ENCODE results near the gene GPX2.

The GPX2 gene

GRCh38 chr14:64950889-64951288 lies 8.3 kb upstream of the GPX2 start:
- H3K4me1 ChIP-seq (ENCODE audit: control insufficient read depth, insufficient read depth, low read length): peaks cover 22% of the 10 kb centered on the region
- H3K27me3 ChIP-seq (ENCODE audit: control insufficient read depth in 1 of 2, insufficient read depth in 2 of 2, low read length in 2 of 2): no peaks in the 10 kb centered on the region
- H3K9me3 ChIP-seq (ENCODE audit: control insufficient read depth in 2 of 2, low read length in 2 of 2): no peaks in the 10 kb centered on the region
- H3K4me3 ChIP-seq (ENCODE audit: low read length in 2 of 2): no peak overlapping the region
- no peak overlapping the region for H3K9ac ChIP-seq (ENCODE audit: low read length in 2 of 2)
- peaks cover 0 to 6% of the 10 kb centered on the region in 2 donors for H3K36me3 ChIP-seq (ENCODE audit: control insufficient read depth in 2 of 2, insufficient read depth in 2 of 2, low read length in 2 of 2)
- no peak overlapping the region for H3K27ac ChIP-seq (ENCODE audit: low read length)

DNA sequence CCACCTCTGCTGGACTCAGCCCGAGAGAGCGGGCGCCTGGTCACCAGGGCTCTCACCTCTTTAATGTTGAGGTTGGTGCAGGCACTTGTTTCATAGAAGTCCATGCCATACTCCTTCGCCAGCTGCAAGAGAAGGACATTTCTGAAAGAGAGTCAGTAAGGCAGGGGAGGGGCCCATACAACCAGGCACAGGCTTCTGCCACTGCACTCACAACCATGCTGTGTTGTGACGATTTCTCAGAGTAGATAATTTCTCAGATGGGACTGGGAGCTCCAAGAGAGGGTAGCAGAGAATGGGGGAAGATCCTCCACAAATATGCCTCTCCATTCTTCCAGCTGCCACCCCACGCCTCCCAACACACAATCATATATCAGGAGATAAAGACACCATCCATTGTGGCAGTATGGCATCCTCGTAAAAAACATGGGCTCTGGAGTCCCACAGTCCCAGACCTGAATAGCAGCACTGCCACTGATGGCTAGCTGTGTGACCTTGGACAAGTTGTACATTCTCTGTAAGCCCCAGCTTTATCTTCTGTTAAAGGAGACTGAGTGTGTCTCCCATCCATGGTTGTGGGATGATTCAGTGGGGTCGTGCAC lies 6.2 kb upstream of the GPX2 start:
- Histone ChIP-seq H3K27ac (ENCODE audit: low read length) (no peak overlapping the region), H3K4me1 (ENCODE audit: control insufficient read depth, insufficient read depth, low read length) (peaks cover 22% of the 10 kb centered on the region), H3K36me3 (ENCODE audit: control insufficient read depth in 2 of 2, insufficient read depth in 2 of 2, low read length in 2 of 2) (peaks cover 0 to 14% of the 10 kb centered on the region in 2 donors), H3K4me3 (ENCODE audit: low read length in 2 of 2) (no peak overlapping the region), H3K27me3 (ENCODE audit: control insufficient read depth in 1 of 2, insufficient read depth in 2 of 2, low read length in 2 of 2) (no peaks in the 10 kb centered on the region), H3K9ac (ENCODE audit: low read length in 2 of 2) (no peak overlapping the region), H3K9me3 (ENCODE audit: control insufficient read depth in 2 of 2, low read length in 2 of 2) (no peaks in the 10 kb centered on the region)

DNA sequence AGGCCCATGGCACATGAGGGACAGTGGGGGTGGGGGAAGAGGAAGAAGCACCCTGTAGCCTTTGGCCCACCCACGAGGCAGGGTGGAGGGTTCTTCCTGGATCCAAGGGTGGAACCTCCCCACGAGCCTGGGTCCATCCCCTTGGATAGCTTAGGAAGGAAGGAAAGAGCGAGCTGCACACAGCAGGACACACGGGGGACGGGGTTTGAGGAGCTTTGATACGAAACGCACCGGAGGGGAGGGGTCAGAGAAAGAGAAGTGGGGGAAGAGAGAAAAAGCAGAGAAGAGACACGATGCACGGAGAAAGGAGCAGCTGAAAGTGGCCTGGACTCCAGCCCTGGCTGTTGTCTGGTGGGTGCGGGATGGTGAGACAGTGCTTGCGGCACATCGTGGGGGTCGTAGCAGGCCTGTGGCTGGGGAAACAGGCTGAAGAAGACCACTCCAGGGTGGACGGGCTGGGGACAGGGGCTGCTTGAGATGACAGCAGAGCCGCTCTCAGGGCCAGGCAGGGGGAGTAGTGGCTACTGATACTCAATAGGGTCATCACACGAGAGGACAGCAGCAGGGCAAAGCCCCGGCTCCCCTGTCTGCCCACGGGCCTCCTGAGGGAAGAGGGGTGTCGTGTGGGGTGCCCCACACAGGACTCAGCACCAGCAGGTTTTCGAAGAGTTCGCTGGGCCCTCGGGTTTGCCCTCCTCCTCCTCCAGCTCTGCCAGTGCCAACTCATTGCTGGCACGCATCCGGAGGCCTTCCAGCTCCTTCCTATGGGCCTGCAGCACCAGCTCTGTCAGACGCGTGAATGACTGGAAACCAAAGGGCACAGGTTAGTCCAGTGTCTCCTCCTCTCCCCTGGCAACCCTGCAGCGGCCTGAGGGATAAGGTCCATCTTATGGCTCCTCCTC lies 5.4 kb upstream of the GPX2 start:
- Histone ChIP-seq H3K9ac (ENCODE audit: low read length in 2 of 2) (no peak overlapping the region), H3K27ac (ENCODE audit: low read length) (no peak overlapping the region), H3K36me3 (ENCODE audit: control insufficient read depth in 2 of 2, insufficient read depth in 2 of 2, low read length in 2 of 2) (peaks cover 3 to 19% of the 10 kb centered on the region in 2 donors), H3K27me3 (ENCODE audit: control insufficient read depth in 1 of 2, insufficient read depth in 2 of 2, low read length in 2 of 2) (no peaks in the 10 kb centered on the region), H3K9me3 (ENCODE audit: control insufficient read depth in 2 of 2, low read length in 2 of 2) (no peaks in the 10 kb centered on the region), H3K4me1 (ENCODE audit: control insufficient read depth, insufficient read depth, low read length) (peaks cover 16% of the 10 kb centered on the region), H3K4me3 (ENCODE audit: low read length in 2 of 2) (no peak overlapping the region)

- Histone ChIP-seq H3K9ac (ENCODE audit: low read length in 2 of 2) (no peak overlapping the region), H3K4me1 (ENCODE audit: control insufficient read depth, insufficient read depth, low read length) (peaks cover under 1% of the 10 kb centered on the region), H3K4me3 (ENCODE audit: low read length in 2 of 2) (no peak overlapping the region), H3K36me3 (ENCODE audit: control insufficient read depth in 2 of 2, insufficient read depth in 2 of 2, low read length in 2 of 2) (peaks cover 3 to 22% of the 10 kb centered on the region in 2 donors), H3K27ac (ENCODE audit: low read length) (no peak overlapping the region), H3K9me3 (ENCODE audit: control insufficient read depth in 2 of 2, low read length in 2 of 2) (no peaks in the 10 kb centered on the region), H3K27me3 (ENCODE audit: control insufficient read depth in 1 of 2, insufficient read depth in 2 of 2, low read length in 2 of 2) (no peaks in the 10 kb centered on the region)
Observed at GRCh38 chr14:64946310-64947045, 3.9 kb upstream of the GPX2 start.

DNA sequence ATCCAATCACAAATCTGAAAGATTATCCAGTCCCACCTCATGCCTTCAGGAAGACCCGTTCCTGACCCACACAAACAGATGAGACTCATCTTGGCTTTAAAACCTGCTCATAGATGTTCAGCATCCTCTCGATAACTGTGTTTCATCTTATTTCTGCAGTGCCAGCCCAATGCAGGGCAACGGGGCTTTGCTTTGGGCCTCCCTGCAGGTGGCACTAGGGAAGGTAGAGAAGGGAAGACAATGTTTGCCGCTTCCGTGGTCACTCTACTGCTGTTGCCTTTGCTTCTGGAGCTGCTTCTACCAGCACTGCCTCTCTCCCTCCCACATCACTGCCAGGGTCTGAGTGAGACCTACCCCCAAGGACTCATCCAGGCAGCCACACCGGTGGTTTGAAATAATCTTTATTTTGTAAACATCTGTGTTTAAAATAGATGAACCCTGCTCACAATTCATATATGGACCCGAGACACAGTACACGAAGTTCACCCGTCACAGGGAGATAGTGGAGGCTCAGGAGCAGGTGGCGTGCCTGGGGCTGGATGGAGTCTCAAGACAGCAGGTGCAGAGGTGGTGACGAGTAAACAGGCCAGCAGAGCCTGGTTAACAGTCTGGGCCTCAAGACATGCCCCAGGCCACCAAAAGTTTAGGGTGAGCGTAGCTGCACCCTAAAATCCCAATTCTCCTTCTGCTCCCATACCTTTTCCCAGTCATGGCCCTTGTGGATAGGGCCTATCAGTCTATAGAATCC lies 3.1 kb upstream of the GPX2 start:
- Histone ChIP-seq H3K27me3 (ENCODE audit: control insufficient read depth in 1 of 2, insufficient read depth in 2 of 2, low read length in 2 of 2) (no peaks in the 10 kb centered on the region), H3K9ac (ENCODE audit: low read length in 2 of 2) (no peak overlapping the region), H3K9me3 (ENCODE audit: control insufficient read depth in 2 of 2, low read length in 2 of 2) (no peaks in the 10 kb centered on the region), H3K4me1 (ENCODE audit: control insufficient read depth, insufficient read depth, low read length) (no peaks in the 10 kb centered on the region), H3K36me3 (ENCODE audit: control insufficient read depth in 2 of 2, insufficient read depth in 2 of 2, low read length in 2 of 2) (peaks cover 4 to 24% of the 10 kb centered on the region in 2 donors), H3K27ac (ENCODE audit: low read length) (no peak overlapping the region), H3K4me3 (ENCODE audit: low read length in 2 of 2) (no peak overlapping the region)

GRCh38 chr14:64944861-64945260 lies 2.3 kb upstream of the GPX2 start:
- peaks cover 9 to 26% of the 10 kb centered on the region in 2 donors for H3K36me3 ChIP-seq (ENCODE audit: control insufficient read depth in 2 of 2, insufficient read depth in 2 of 2, low read length in 2 of 2)
- H3K9ac ChIP-seq (ENCODE audit: low read length in 2 of 2): no peak overlapping the region
- no peaks in the 10 kb centered on the region for H3K27me3 ChIP-seq (ENCODE audit: control insufficient read depth in 1 of 2, insufficient read depth in 2 of 2, low read length in 2 of 2)
- no peak overlapping the region for H3K27ac ChIP-seq (ENCODE audit: low read length)
- no peak overlapping the region for H3K4me3 ChIP-seq (ENCODE audit: low read length in 2 of 2)
- H3K9me3 ChIP-seq (ENCODE audit: control insufficient read depth in 2 of 2, low read length in 2 of 2): no peaks in the 10 kb centered on the region
- no peaks in the 10 kb centered on the region for H3K4me1 ChIP-seq (ENCODE audit: control insufficient read depth, insufficient read depth, low read length)

DNA sequence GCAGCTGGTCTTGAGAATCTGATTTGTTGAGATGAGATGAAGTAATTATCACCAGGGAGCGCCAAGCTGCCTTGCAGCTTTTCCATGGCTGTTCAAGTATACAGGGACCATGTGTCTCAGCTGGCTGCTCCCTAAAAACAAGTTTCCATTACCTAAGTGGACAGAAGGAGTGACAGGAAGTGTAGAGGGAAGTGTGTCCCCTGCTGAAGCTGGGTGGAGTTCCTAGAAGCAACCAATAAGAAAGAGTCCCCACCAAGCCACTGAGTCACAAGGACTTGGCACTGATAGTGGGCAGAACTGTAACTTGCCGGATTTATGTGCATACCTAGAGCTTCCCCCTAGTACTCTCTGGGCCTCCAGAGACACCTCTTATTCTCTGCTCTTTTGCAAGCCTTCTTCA lies 1.5 kb upstream of the GPX2 start:
- Histone ChIP-seq H3K27me3 (ENCODE audit: control insufficient read depth in 1 of 2, insufficient read depth in 2 of 2, low read length in 2 of 2) (no peaks in the 10 kb centered on the region), H3K9ac (ENCODE audit: low read length in 2 of 2) (no peak overlapping the region), H3K27ac (ENCODE audit: low read length) (no peak overlapping the region), H3K4me1 (ENCODE audit: control insufficient read depth, insufficient read depth, low read length) (no peaks in the 10 kb centered on the region), H3K4me3 (ENCODE audit: low read length in 2 of 2) (no peak overlapping the region), H3K36me3 (ENCODE audit: control insufficient read depth in 2 of 2, insufficient read depth in 2 of 2, low read length in 2 of 2) (peaks cover 9 to 29% of the 10 kb centered on the region in 2 donors), H3K9me3 (ENCODE audit: control insufficient read depth in 2 of 2, low read length in 2 of 2) (no peaks in the 10 kb centered on the region)

DNA sequence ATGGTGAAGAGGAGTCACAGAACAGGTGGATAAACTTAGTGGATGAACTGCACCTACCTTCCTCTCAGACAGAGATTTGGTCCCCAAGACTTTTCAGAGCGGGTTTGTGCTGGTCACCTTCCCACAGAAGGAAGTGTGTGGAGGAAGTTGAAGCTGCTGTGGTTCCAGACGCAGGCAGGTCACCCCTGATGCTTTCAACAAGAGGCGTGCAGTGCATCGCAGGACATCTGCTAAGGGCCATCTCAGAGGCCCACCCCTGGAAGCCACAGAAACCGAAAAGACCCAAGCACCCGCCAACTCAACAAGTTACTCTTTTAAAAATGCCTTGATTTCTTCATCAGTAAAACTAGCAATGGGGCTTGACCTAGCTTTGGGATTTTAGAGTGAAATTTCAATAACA lies 1.0 kb upstream of the GPX2 start:
- H3K4me1 ChIP-seq (ENCODE audit: control insufficient read depth, insufficient read depth, low read length): no peaks in the 10 kb centered on the region
- no peak overlapping the region for H3K4me3 ChIP-seq (ENCODE audit: low read length in 2 of 2)
- H3K9ac ChIP-seq (ENCODE audit: low read length in 2 of 2): no peak overlapping the region
- H3K36me3 ChIP-seq (ENCODE audit: control insufficient read depth in 2 of 2, insufficient read depth in 2 of 2, low read length in 2 of 2): peaks cover 9 to 29% of the 10 kb centered on the region in 2 donors
- no peaks in the 10 kb centered on the region for H3K27me3 ChIP-seq (ENCODE audit: control insufficient read depth in 1 of 2, insufficient read depth in 2 of 2, low read length in 2 of 2)
- H3K9me3 ChIP-seq (ENCODE audit: control insufficient read depth in 2 of 2, low read length in 2 of 2): no peaks in the 10 kb centered on the region
- H3K27ac ChIP-seq (ENCODE audit: low read length): no peak overlapping the region

DNA sequence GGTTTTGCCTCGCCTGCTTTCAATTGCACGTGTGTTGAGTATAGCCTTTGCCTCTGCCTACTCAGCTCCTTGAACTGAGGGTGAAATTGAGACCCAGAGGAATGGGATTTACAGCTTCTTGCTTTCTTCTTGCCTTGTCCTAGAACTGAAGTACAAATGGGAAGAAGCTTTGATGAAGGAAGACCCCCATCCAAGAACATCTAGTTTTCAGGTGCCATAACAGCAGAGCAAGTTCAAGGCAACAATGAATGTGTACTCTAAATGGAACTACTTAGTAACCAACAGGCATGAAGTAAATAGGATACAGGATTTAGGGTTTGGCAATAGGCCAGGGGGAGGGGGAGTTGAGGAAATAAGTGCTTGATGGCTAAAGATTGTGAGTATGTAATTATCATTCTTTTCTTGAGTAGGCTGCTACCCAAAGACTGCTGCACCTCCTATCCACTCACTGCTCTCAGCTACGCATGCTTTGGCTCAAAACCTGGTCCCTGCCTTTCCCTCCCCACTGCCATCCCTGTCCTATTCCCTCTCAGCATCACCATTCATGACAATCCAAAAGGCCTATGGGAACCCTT lies 2.1 kb downstream of the GPX2 start:
- Histone ChIP-seq H3K4me1 (ENCODE audit: control insufficient read depth, insufficient read depth, low read length) (no peaks in the 10 kb centered on the region), H3K9me3 (ENCODE audit: control insufficient read depth in 2 of 2, low read length in 2 of 2) (no peaks in the 10 kb centered on the region), H3K36me3 (ENCODE audit: control insufficient read depth in 2 of 2, insufficient read depth in 2 of 2, low read length in 2 of 2) (peaks cover 9 to 27% of the 10 kb centered on the region in 2 donors), H3K27ac (ENCODE audit: low read length) (no peak overlapping the region), H3K27me3 (ENCODE audit: control insufficient read depth in 1 of 2, insufficient read depth in 2 of 2, low read length in 2 of 2) (no peaks in the 10 kb centered on the region), H3K9ac (ENCODE audit: low read length in 2 of 2) (peak overlapping the region in 1 of 2 donors; percentile 36), H3K4me3 (ENCODE audit: low read length in 2 of 2) (no peak overlapping the region)

DNA sequence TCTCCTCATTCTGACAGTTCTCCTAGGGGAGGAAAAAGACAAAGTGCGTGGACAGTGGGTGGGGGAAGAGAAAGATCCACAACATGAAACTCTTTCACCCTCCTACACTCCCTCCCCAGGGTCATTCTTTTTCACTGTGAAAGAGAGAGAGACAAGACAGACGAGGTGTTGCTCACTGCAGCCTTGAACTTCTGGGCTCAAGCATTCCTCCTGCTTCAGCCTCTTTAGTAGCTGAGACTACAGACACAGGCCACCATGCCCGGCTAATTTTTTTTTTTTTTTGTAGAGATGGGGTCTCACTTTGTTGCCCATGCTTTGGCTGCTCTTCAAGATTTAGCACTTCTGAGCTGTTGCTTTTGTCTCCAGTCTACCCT lies 2.7 kb downstream of the GPX2 start:
- no peak overlapping the region for H3K27ac ChIP-seq (ENCODE audit: low read length)
- H3K36me3 ChIP-seq (ENCODE audit: control insufficient read depth in 2 of 2, insufficient read depth in 2 of 2, low read length in 2 of 2): peaks cover 9 to 26% of the 10 kb centered on the region in 2 donors
- H3K27me3 ChIP-seq (ENCODE audit: control insufficient read depth in 1 of 2, insufficient read depth in 2 of 2, low read length in 2 of 2): no peaks in the 10 kb centered on the region
- no peaks in the 10 kb centered on the region for H3K4me1 ChIP-seq (ENCODE audit: control insufficient read depth, insufficient read depth, low read length)
- no peaks in the 10 kb centered on the region for H3K9me3 ChIP-seq (ENCODE audit: control insufficient read depth in 2 of 2, low read length in 2 of 2)
- no peak overlapping the region for H3K9ac ChIP-seq (ENCODE audit: low read length in 2 of 2)
- H3K4me3 ChIP-seq (ENCODE audit: low read length in 2 of 2): no peak overlapping the region

Data from stomach smooth muscle (tissue), 2 donors.